Spinal cord (tissue), 10 donors: ENCODE results near the gene SEC14L5. TPM values are rescaled to one million over a fixed set of nuclear protein-coding genes. Genes with fewer than 3 reads are reported as not detected.

Experiments
- DNase-seq, 6 donors: peaks; one replicate each; pipeline versions ENCODE4 v3.0.0 to v3.0.0-alpha.2; 2013 to 2015; ENCODE audit warnings: low spot score in 6 of 6, low read depth in 4 of 6
- H3K27ac ChIP-seq: one replicate; pipeline ENCODE4 v1.5.1; 2013; ENCODE audit warnings: low read depth, low read length, control low read depth
- H3K27me3 ChIP-seq: one replicate; pipeline ENCODE4 v1.6.1; 2013; ENCODE audit warnings: low read length; ENCODE audit not compliant: control insufficient read depth, insufficient read depth
- H3K36me3 ChIP-seq: one replicate; pipeline ENCODE4 v1.6.1; 2013; ENCODE audit warnings: low read length; ENCODE audit not compliant: control insufficient read depth, insufficient read depth
- H3K4me1 ChIP-seq: one replicate; pipeline ENCODE4 v1.6.1; 2013; ENCODE audit warnings: low read length; ENCODE audit not compliant: control insufficient read depth, insufficient read depth
- H3K4me3 ChIP-seq: one replicate; pipeline ENCODE4 v1.5.1; 2013; ENCODE audit warnings: low read depth, low read length, control low read depth
- H3K9me3 ChIP-seq: one replicate; pipeline ENCODE4 v1.6.1; 2013; ENCODE audit warnings: low read length; ENCODE audit not compliant: control insufficient read depth, insufficient read depth
- WGBS: methylation state at CpG from one replicate; pipeline ENCODE4 v1.1.5; 2013; ENCODE audit warnings: missing lambda C conversion rate; ENCODE audit not compliant: insufficient coverage; 5-methylcytosine and 5-hydroxymethylcytosine counted together
- polyA plus RNA-seq, 2 donors: library from polyadenylated mRNA; unstranded; fragments of 120-200 nt; gene quantifications; one replicate each; pipeline ENCODE4 v1.2.1, GENCODE V29; 2013; ENCODE audit not compliant: insufficient read length in 2 of 2
- total RNA-seq, 2 donors: library from RNA; depleted of rRNA in 1 of 2; stranded (reverse); fragments of 120-200 nt in 1 of 2; fragments of >200 nt in 1 of 2; gene quantifications; one replicate each; pipeline versions ENCODE4 v1.2.3 to v1.2.4, GENCODE V29; 2013 to 2014
- donor health status: healthy.

Gene SEC14L5
- total and polyA plus RNA-seq, 4 donors: 0.93 to 4.5 (median 1.7) TPM

DNA sequence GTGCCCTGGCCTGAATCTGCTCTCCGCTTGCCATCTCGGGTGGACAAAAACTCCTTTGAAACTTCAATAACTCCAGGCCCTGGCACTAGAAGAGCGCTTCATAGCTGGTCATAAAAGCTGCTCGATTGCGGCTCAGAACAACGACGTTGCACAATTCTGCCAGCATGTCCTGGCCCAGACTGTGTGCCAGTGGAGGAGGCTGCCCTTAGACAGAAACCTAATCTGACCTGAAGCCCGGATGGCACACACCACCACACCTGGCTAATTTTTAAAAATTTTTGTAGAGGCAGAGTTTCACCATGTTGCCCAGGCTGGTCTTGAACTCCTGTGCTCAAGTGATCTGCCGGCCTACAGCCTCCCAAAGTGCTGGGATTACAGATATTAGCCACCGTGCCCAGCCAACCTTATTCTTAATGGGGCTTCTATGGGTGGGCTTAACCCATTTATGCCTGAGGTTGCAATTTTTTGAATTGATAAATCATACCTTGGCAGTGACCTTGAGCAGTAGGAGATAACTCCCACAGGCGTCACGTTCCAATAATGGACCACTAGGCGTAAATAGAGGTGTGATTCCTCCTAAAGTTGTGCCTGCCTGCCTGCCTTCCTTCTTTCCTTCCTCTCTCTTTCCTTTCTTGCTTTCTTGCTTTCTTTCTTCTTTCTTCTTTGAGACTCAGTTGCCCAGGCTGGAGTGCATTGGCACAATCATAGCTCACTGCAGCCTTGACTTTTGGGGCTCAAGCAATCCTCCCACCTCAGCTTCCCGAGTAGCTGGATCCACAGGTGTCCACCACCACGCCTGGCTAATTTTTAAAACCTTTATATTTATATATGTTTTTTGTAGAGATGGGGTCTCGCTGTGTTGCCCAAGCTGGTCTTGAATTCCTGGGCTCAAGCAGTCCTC is 20.1 kb upstream of the SEC14L5 start:
- Histone ChIP-seq H3K4me3 (no peak overlapping the region), H3K9me3 (no peaks in the 10 kb centered on the region), H3K36me3 (no peaks in the 10 kb centered on the region), H3K4me1 (peaks cover 17% of the 10 kb centered on the region), H3K27me3 (peaks cover 43% of the 10 kb centered on the region), H3K27ac (no peak overlapping the region)
- DNase-seq: no peak
- 74% methylated on average over 10 of the region's 16 CpGs for WGBS

- Histone ChIP-seq H3K27ac (no peak overlapping the region), H3K9me3 (no peaks in the 10 kb centered on the region), H3K4me1 (peaks cover 23% of the 10 kb centered on the region), H3K4me3 (no peak overlapping the region), H3K27me3 (peaks cover 44% of the 10 kb centered on the region), H3K36me3 (no peaks in the 10 kb centered on the region)
- DNase-seq: no peak
- WGBS: 78% methylated on average over 4 of the region's 5 CpGs
Observed at GRCh38 chr16:4938683-4939030, 19.5 kb upstream of the SEC14L5 start.

DNA sequence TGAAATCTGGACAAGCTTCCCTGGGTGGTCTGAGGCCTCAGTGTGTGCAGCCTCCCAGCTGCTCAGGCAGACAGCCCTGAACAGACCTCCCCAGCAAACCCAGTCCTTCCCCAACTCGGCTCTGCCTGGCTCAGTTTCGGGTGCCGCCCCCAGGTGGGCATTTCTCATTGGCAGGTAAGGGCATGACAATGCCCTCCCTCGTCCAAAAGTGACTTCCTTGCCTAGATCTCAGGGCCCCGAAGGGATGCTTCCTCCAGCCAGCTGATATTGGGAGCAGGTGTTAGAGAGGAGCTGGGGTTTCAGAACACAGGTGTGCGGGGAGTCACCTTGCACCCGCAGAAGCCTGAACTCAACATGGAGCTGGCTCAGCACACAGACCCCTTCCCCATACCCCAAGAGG is 17.4 kb upstream of the SEC14L5 start:
- Histone ChIP-seq H3K27ac (no peak overlapping the region), H3K4me3 (no peak overlapping the region), H3K4me1 (peaks cover 35% of the 10 kb centered on the region), H3K9me3 (no peaks in the 10 kb centered on the region), H3K36me3 (no peaks in the 10 kb centered on the region), H3K27me3 (peaks cover 36% of the 10 kb centered on the region)
- DNase-seq: no peak
- WGBS: 52% methylated on average over 6 of the region's 7 CpGs

DNA sequence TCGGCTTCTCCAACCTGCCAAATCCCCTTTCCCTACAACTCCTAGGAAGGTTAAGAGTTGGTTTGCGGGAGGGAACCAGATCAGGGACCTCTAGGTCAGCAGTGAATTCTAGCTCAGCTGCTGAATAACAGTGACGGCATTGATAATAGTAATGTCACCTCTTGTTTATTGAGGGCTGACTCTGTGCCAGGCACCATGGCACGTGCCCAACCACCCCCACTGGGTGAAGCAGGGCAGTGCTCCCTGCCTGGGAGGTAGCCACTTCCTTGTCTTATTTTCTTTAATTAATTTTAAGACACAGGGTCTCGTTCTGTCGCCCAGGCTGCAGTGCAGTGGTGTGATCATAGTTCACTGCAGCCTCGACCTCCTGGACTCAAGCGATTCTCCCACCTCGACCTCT is 15.6 kb upstream of the SEC14L5 start:
- Histone ChIP-seq H3K36me3 (no peaks in the 10 kb centered on the region), H3K4me3 (no peak overlapping the region), H3K9me3 (no peaks in the 10 kb centered on the region), H3K4me1 (peaks cover 25% of the 10 kb centered on the region), H3K27ac (no peak overlapping the region), H3K27me3 (peaks cover 21% of the 10 kb centered on the region)
- WGBS: 74% methylated on average over 8 of the region's 9 CpGs
- no peak for DNase-seq

DNA sequence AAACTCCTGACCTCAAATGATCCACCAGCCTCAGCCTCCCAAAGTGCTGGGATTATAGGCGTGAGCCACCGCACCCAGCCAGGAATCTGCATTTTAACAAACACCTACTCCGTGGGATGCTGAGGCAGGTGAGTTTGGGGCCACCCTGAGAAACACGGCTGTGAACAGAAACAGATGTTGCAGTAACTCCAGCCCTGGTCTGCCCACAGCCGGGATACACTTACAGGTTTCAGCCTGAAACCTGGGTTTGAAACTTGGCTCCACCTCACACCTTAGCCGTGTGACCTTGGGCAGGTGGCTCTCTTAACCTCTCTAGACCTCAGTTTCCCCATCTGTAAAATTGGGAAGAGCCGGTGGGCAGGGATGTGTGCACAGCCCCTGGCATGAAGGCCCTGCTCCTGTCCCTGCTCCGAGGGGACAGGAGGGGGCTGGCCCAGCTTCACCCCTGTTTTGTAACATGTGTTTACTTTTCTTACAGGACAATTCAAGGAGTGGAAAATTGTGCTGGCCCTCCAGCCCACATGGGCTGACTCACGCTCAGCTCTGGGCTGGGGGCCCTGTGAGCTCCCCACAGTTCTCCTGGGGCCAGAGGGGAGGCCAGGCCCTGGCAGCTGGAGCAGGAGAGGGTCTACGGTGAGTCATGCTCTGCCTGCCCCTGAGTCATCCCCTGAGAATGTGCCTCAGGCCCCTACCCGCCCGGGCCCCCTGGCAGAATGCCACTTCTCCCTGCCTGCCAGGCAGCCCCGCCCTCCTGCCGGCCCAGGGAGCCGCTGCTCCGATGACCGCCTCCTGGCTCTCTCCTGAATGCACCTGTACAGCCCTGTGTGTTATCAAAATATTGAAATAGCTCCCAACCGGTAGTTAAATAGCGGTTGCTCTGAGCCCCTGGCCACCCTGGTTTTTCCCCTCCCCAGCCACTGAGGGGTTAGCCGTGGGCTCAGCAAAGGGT is 13.5 kb upstream of the SEC14L5 start:
- H3K27ac ChIP-seq: no peak overlapping the region
- H3K4me3 ChIP-seq: no peak overlapping the region
- 50% methylated on average over 19 of the region's 20 CpGs for WGBS
- H3K27me3 ChIP-seq: peaks cover 11% of the 10 kb centered on the region
- H3K4me1 ChIP-seq: peaks cover 22% of the 10 kb centered on the region
- no peaks in the 10 kb centered on the region for H3K36me3 ChIP-seq
- DNase-seq: peak in 2 of 6 donors; percentile 7 to 46
- no peaks in the 10 kb centered on the region for H3K9me3 ChIP-seq

DNA sequence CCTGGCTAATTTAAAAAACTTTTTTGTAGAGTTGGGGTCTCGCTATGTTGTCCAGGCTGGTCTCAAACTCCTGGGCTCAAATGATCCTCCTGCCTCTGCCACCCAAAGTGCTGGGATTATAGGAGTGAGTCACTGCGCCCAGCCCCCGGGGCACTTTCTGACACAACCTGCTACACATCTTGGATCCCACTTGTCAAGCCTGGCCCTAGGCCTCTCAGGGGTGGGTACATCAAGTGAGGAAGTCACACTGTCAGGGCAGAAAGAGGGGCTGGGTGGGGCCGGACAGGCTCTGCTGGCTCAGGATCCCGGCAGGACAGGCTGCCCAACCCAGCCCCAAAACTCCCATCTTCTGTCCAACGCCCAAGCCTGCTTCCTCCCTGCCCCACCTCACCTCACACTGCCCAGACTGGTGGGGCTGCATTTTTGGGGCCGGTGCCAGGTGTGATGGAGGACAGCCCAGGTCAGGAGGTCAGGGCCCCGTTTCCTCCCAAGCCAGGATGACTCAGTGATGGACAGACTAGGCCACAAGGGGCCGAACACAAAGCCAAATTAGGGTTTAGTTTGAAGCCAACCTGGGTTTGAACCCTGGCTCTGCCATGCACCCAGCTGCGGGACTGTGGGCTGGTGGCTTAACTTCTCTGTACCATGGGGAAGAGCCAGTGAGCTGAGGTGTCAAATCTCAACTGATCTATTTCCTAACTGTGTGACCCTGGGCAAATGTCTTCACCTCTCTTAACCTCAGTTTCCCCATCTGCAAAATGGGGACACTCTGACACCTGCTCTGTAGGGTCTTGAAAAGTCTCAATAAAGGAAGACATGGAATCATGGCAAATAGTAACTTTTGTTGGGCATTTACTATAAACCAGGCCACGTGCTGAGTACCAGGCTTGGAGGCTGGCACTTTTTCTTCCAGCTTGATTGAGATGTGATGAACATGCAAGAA is 12.3 kb upstream of the SEC14L5 start:
- no peak for DNase-seq
- H3K27ac ChIP-seq: no peak overlapping the region
- 70% methylated on average over 7 of the region's 11 CpGs for WGBS
- peaks cover 8% of the 10 kb centered on the region for H3K27me3 ChIP-seq
- peaks cover 22% of the 10 kb centered on the region for H3K4me1 ChIP-seq
- H3K4me3 ChIP-seq: no peak overlapping the region
- H3K36me3 ChIP-seq: no peaks in the 10 kb centered on the region
- no peaks in the 10 kb centered on the region for H3K9me3 ChIP-seq

- Histone ChIP-seq H3K36me3 (no peaks in the 10 kb centered on the region), H3K27ac (no peak overlapping the region), H3K4me3 (no peak overlapping the region), H3K4me1 (peaks cover 22% of the 10 kb centered on the region), H3K9me3 (no peaks in the 10 kb centered on the region), H3K27me3 (peaks cover 8% of the 10 kb centered on the region)
- DNase-seq: no peak
Observed at GRCh38 chr16:4946917-4947316, 11.2 kb upstream of the SEC14L5 start.

DNA sequence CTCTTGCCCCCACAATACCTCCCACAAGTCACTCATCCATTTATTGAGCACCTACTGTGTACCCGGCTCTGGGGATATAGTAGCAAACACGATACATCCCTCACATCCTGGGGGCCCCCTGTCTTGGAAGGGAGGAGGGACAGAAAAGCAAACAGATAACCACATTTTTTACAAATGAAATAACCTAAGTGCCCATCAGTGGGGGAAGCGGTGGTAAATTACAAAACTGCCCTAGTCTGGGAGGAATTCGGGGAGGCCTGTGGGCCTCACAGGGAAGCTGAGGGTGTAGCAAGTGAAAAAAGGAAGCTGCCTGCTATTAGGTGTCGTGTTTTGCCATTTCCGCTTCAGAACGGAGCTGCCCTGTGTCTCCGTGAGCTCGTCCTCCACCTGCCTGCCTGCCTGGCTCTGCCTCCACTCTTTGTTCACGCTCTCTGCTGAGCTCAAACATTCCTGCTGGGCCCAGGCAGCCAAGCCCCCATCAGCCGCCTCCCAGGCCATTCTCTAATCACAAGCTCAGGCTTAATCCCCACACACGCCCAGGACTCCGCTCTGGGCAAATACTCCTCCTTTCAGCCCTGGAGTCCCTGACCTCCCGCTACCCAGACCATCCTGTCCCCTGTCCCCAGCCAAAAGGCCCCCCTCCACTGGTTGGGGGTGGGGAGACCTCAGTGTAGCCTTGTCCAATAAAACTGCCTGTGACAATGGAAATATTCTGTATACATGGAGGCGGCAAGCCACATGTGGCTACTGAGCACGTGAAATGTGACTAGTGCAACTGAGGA is 10.2 kb upstream of the SEC14L5 start:
- 44% methylated on average over 8 of the region's 16 CpGs for WGBS
- Histone ChIP-seq H3K36me3 (no peaks in the 10 kb centered on the region), H3K27me3 (peaks cover 7% of the 10 kb centered on the region), H3K27ac (no peak overlapping the region), H3K4me3 (no peak overlapping the region), H3K4me1 (peaks cover 19% of the 10 kb centered on the region), H3K9me3 (no peaks in the 10 kb centered on the region)
- DNase-seq: no peak
